ENCODE measurements around the gene ZNF407.

- no peak for TF ChIP-seq CTCF (IDR thresholded peaks at IDR 0.05 in 8 of 11, conservative IDR thresholded peaks at IDR 0.05 in 3 of 11)
- no peak for TF ChIP-seq POLR2A (IDR thresholded peaks at IDR 0.05)
Measured at GRCh38 chr18:74820160-74820780, 222.6 kb downstream of the ZNF407 start.
